T-cell (primary cell): ENCODE measurements around the gene LSM7. TPM values are rescaled to one million over a fixed set of nuclear protein-coding genes. Genes with fewer than 3 reads are reported as not detected.

ENCODE experiments used
- ATAC-seq, 4 experiments: fragments of 200-7000 bp in 3 of 4; fragments of 150-1000 bp in 1 of 4; cut with Tn5 transposase; replicated peaks in 1 of 4; 1 replicate in 3 of 4; 2 replicates in 1 of 4; pipeline ENCODE4 v1.10.0; 2021; ENCODE audit warnings: moderate library complexity in 3 of 4, mild to moderate bottlenecking in 2 of 4, moderate number of reproducible peaks in 1 of 4
- CTCF ChIA-PET, 2 donors: fragments of 300-600 bp; sonication (Branson Sonifier 250); formaldehyde crosslinking; loops; one replicate each; lab custom pipeline; 2022; ENCODE audit warnings: antibody characterized with exemption in 2 of 2; lab: Charles Lee
- POLR2A ChIA-PET, 2 donors: fragments of 300-600 bp; sonication (Branson Sonifier 250); formaldehyde crosslinking; loops; one replicate each; lab custom pipeline; 2022; ENCODE audit warnings: antibody characterized with exemption in 2 of 2; lab: Charles Lee
- DNase-seq, 35 experiments: peaks; one replicate each; pipeline versions ENCODE4 v3.0.0 to v3.0.0-alpha.2; 2013 to 2023
- H3K27ac ChIP-seq: one replicate; pipeline ENCODE4 v1.5.1; 2013; ENCODE audit warnings: low read length
- H3K27me3 ChIP-seq, 2 experiments: replicated peaks in 1 of 2; 1 replicate in 1 of 2; 2 replicates in 1 of 2; pipeline versions ENCODE4 v1.6.1 to v1.7.0; 2013; ENCODE audit warnings: low read length in 1 of 2, mixed read lengths in 1 of 2; ENCODE audit not compliant: control insufficient read depth in 2 of 2, insufficient read depth in 2 of 2; ENCODE audit errors: extremely low read depth in 1 of 2
- H3K36me3 ChIP-seq, 2 donors: 1 replicate in 1 of 2; 2 replicates in 1 of 2; pipeline versions ENCODE4 v1.6.1 to v1.7.0; 2013; ENCODE audit warnings: low read length in 1 of 2; ENCODE audit not compliant: control insufficient read depth in 2 of 2, insufficient read depth in 1 of 2; ENCODE audit errors: extremely low read depth in 1 of 2
- H3K4me1 ChIP-seq, 2 experiments: 1 replicate in 1 of 2; 2 replicates in 1 of 2; pipeline versions ENCODE4 v1.6.1 to v1.7.0; 2013; ENCODE audit warnings: low read length in 2 of 2, mixed read lengths in 1 of 2; ENCODE audit not compliant: insufficient read depth in 2 of 2, control insufficient read depth in 1 of 2; ENCODE audit errors: extremely low read depth in 1 of 2
- H3K4me3 ChIP-seq, 2 donors: 1 replicate in 1 of 2; 2 replicates in 1 of 2; pipeline versions ENCODE4 v1.5.1 to v1.7.0; 2013; ENCODE audit warnings: mild to moderate bottlenecking in 2 of 2, low read length in 1 of 2, moderate library complexity in 1 of 2; ENCODE audit not compliant: control insufficient read depth in 1 of 2; ENCODE audit errors: extremely low read depth in 1 of 2
- H3K9me3 ChIP-seq: 2 replicates; pipeline ENCODE4 v1.7.0; 2013
- H3K27ac Mint-ChIP-seq, 2 donors: one replicate each; pipeline ENCODE4 v1.8.0; 2020 to 2021; ENCODE audit warnings: mild to moderate bottlenecking in 2 of 2, mixed read lengths in 2 of 2
- H3K27me3 Mint-ChIP-seq, 2 donors: one replicate each; pipeline ENCODE4 v1.8.0; 2021 to 2022; ENCODE audit warnings: mixed read lengths in 2 of 2
- H3K36me3 Mint-ChIP-seq: one replicate; pipeline ENCODE4 v1.8.0; 2021; ENCODE audit warnings: mixed read lengths
- H3K4me1 Mint-ChIP-seq, 3 donors: one replicate each; pipeline ENCODE4 v1.8.0; 2020 to 2022; ENCODE audit warnings: mixed read lengths in 3 of 3, mild to moderate bottlenecking in 1 of 3
- H3K4me3 Mint-ChIP-seq, 3 donors: one replicate each; pipeline ENCODE4 v1.8.0; 2020 to 2022; ENCODE audit warnings: mild to moderate bottlenecking in 3 of 3, mixed read lengths in 3 of 3, moderate library complexity in 3 of 3
- H3K9me3 Mint-ChIP-seq, 3 donors: one replicate each; pipeline ENCODE4 v1.8.0; 2020 to 2022; ENCODE audit warnings: mixed read lengths in 3 of 3
- WGBS: methylation state at CpG from one replicate; pipeline ENCODE4 v1.1.5; 2013; ENCODE audit warnings: missing lambda C conversion rate; ENCODE audit not compliant: insufficient coverage; 5-methylcytosine and 5-hydroxymethylcytosine counted together
- total RNA-seq, 35 experiments: library from RNA in 6 of 35; stranded (reverse) in 6 of 35; fragments of 120-200 nt in 1 of 35; gene quantifications; one replicate each; pipeline versions ENCODE4 v1.2.1 to v1.2.4 and lab custom pipeline; 2013 to 2026

Gene LSM7
- total RNA-seq, 5 donors from 2014 or later (not counting 1 experiment from before 2014, with no cell fraction given) = 86.7 to 127 (median 107) TPM

DNA sequence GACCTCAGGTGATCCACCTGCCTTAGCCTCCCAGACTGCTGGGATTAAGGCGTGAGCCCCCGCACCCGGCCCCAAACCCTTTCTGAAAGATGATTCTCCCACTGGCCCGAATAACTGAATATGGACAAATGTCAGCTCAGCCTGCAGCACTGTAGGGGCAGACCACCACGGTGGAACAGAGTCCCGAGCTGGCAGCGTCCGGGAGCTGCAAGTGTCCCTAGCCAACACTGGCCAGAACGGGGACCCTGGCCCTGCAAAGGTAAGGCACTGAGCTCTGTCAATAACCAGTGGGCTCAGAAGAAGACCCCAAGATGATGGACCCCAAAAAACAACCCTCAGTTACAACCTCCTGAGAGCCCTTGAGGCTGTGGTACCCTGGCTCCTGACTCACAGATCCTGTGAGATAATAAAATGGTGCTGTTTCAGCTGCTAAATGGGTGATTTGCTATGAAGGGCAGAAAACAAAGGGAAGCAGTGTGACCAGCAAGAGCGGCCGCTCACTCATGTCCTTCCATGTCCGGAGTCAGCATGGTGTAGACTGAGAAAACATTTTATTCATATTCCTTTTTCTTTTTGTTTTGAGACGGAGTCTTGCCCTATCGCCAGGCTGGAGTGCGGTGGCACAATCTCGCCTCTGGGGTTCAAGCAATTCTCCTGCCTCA lies 1.6 kb downstream of the LSM7 start:
- Histone ChIP-seq H3K4me1 (peaks cover 10 to 61% of the 10 kb centered on the region in 2 experiments), H3K36me3 (peaks cover 17 to 30% of the 10 kb centered on the region in 2 donors), H3K9me3 (no peaks in the 10 kb centered on the region), H3K27ac (peak overlapping the region; percentile 48), H3K4me3 (no peak overlapping the region), H3K27me3 (no peaks in the 10 kb centered on the region)
- ChIA-PET POLR2A (interaction anchor here in 1 of 2 donors (1.0 kb wide), 1 partner anchor 149 kb away, joined by 3 read pairs; the partner anchor contains the start of gene GADD45B), CTCF (interaction anchor here in 1 of 2 donors (0.5 kb wide), 1 partner anchor 307 kb away, joined by 7 read pairs; no protein-coding TSS in a partner anchor)
- 90% methylated on average over 14 of the region's 16 CpGs for WGBS
- Mint-ChIP-seq H3K27me3 (no peaks in the 10 kb centered on the region), H3K4me3 (peak overlapping the region; percentile 93 to 100 (median 97)), H3K36me3 (peaks cover 7% of the 10 kb centered on the region), H3K4me1 (peaks cover 49 to 63% (median 58%) of the 10 kb centered on the region in 3 donors), H3K27ac (peak overlapping the region in 1 of 2 donors; percentile 43), H3K9me3 (no peaks in the 10 kb centered on the region)
- no peak for ATAC-seq
- no peak for DNase-seq

DNA sequence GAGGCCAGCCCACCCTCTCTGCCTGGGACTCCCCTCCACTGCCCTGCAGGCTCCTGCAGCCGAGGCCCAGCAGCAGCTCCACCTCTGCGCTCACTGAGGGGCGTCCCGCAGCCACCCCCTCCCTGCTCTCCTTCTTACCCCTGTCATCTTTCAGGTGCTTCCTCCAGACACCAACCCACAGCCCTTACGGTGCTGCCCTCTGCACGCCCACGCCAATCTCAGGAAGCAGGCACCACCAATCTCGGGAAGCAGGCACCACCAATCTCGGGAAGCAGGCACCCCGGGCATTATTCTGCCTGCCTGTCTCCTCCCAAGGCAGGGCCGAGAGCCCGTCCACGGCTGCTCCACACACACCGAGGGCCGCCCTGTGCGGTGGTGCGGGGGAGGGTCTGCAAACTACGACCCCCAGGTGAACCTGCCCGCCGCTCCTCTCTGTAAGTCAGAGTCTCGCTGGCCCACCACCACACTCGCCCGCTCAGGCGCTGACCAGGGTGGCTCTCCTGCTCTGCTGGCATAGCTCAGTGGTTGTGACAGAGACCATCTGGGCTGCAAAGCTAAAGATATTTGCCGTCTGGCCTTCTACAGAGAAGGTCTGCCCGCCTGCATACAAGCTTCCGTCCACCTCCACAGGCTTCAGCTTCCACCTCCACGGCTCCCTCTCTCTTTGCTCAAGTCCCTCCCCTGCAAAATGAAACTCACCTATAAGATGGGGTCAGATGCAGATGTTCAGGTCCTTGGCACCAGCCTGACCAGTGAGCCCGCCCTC lies 2.9 kb downstream of the LSM7 start:
- Histone ChIP-seq H3K4me1 (peaks cover 10 to 47% of the 10 kb centered on the region in 2 experiments), H3K36me3 (peaks cover 26 to 35% of the 10 kb centered on the region in 2 donors), H3K4me3 (no peak overlapping the region), H3K9me3 (no peaks in the 10 kb centered on the region), H3K27ac (no peak overlapping the region), H3K27me3 (no peaks in the 10 kb centered on the region)
- CTCF ChIA-PET = no interaction called here
- 58% methylated on average over 22 of the region's 29 CpGs for WGBS
- H3K9me3 Mint-ChIP-seq = no peaks in the 10 kb centered on the region
- DNase-seq (no peak), ATAC-seq (no peak)
- H3K4me1 Mint-ChIP-seq = peaks cover 46 to 49% (median 47%) of the 10 kb centered on the region in 3 donors
- peak overlapping the region in 1 of 2 donors; percentile 27 for H3K27ac Mint-ChIP-seq
- peak overlapping the region in 2 of 3 donors; percentile 63 to 97 for H3K4me3 Mint-ChIP-seq
- POLR2A ChIA-PET = no interaction called here
- H3K36me3 Mint-ChIP-seq = peaks cover 7% of the 10 kb centered on the region
- no peaks in the 10 kb centered on the region for H3K27me3 Mint-ChIP-seq

DNA sequence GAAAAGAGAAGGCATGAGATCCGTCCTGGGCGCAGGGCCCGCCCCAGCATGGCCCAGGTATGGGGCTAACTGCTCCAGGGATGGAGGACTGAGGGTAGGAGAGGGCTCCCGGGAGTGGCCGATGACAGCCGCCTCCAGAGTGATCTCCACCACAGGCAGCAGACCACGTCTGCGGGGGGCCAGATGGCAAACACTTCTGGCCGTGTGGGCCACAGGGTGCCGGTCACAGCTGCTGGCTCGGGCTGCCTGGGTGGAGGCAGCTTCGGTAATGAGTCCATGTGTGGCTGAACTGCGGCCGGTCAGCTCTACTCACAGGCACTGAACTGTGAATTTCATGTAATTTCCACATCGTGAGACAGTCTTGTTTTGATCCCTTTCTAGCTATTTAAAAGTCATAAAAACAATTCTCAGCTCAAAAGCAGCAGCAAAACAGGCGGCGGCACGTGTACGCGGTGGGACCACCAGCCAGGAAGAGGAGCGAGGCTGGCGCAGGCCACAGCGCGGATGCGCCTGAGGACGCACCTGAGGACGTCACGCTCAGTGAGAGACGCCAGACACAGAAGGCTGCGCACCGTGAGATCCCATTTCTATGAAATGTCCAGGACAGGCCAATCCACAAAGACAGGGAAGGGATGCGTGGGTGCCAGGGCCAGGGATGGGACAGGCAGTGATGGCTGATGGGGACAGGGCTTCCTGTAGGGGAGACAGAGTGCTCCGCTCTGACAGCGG lies 4.0 kb downstream of the LSM7 start:
- Histone ChIP-seq H3K9me3 (no peaks in the 10 kb centered on the region), H3K4me3 (no peak overlapping the region), H3K36me3 (peaks cover 26 to 35% of the 10 kb centered on the region in 2 donors), H3K27ac (no peak overlapping the region), H3K27me3 (no peaks in the 10 kb centered on the region), H3K4me1 (peaks cover 10 to 38% of the 10 kb centered on the region in 2 experiments)
- no peak for ATAC-seq
- H3K4me3 Mint-ChIP-seq = peak overlapping the region in 1 of 3 donors; percentile 39
- H3K36me3 Mint-ChIP-seq = peaks cover 7% of the 10 kb centered on the region
- 88% methylated on average over 29 of the region's 34 CpGs for WGBS
- peak overlapping the region in 1 of 2 donors; percentile 55 for H3K27ac Mint-ChIP-seq
- H3K27me3 Mint-ChIP-seq = no peaks in the 10 kb centered on the region
- no peaks in the 10 kb centered on the region for H3K9me3 Mint-ChIP-seq
- CTCF ChIA-PET = no interaction called here
- POLR2A ChIA-PET = no interaction called here
- H3K4me1 Mint-ChIP-seq = peaks cover 36 to 40% (median 37%) of the 10 kb centered on the region in 3 donors
- DNase-seq = no peak

DNA sequence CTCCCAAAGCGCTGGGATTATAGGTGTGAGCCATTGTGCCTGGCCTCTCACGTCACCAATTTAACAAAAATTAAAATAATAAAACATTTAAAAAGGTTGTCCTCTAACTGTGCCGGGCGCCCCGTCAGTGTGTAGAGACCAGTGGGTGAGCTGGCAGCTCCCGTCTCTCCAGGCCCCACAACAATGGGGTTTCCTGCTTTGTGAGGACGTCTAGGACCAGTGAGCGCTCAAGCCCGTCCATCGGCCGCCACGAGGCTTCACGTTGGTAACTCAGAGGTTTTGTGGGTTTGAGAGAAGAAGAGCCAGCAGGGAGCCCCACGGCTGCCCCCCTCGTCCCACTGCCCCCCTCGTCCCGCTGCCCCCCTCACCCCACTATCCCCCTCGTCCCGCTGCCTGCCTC lies 4.7 kb downstream of the LSM7 start:
- 93% methylated on average over 7 of the region's 19 CpGs for WGBS
- POLR2A ChIA-PET = no interaction called here

DNA sequence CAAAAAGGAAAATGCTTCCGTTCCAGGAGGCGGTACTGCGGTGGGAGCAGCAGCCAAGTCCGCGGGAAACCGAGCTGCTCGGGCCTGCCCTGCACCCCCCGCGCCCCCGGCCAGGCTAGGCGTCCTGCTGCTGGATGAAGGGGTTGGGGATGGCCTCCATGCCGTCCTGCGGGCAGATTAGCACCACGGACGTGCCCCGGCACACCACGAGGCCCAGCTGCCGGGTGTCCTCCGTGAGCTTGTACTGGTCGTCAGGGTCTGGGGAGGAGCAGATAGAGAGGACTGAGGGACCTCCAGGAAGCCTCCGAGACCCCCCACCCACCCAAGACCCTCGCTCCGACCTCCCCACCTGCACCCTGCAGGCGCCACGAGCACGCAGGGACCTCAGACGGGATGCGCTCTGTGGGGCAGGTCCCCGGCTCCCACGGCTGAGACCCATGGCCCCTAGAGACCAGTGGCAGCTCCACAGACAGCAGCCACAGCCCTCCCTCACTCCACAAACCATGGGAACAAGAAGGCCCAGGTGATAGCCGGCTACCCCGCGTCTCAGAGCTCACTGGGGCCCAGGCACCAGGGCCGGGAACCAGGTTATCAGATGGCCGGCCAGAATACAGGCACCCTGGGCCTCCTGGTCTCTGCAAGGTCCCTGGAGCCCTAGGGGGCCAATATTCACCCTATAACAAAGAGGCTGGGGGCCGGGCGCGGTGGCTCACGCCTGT lies 6.7 kb downstream of the LSM7 start:
- no peaks in the 10 kb centered on the region for H3K27me3 Mint-ChIP-seq
- peaks cover 4% of the 10 kb centered on the region for H3K36me3 Mint-ChIP-seq
- peaks cover 3 to 19% of the 10 kb centered on the region in 2 experiments for H3K4me1 ChIP-seq
- POLR2A ChIA-PET = no interaction called here
- CTCF ChIA-PET = no interaction called here
- peaks cover 14 to 21% (median 19%) of the 10 kb centered on the region in 3 donors for H3K4me1 Mint-ChIP-seq
- H3K27me3 ChIP-seq = no peaks in the 10 kb centered on the region
- H3K9me3 ChIP-seq = no peaks in the 10 kb centered on the region
- ATAC-seq = no peak
- 94% methylated on average over 24 of the region's 39 CpGs for WGBS
- H3K27ac ChIP-seq = no peak overlapping the region
- no peak for DNase-seq
- no peak overlapping the region for H3K4me3 ChIP-seq
- H3K27ac Mint-ChIP-seq = no peak overlapping the region
- H3K9me3 Mint-ChIP-seq = no peaks in the 10 kb centered on the region
- H3K4me3 Mint-ChIP-seq = no peak overlapping the region
- peaks cover 26 to 33% of the 10 kb centered on the region in 2 donors for H3K36me3 ChIP-seq

More for the DNA sequence above, 4.7 kb downstream of the LSM7 start:
- Mint-ChIP-seq H3K36me3 (peaks cover 7% of the 10 kb centered on the region), H3K9me3 (no peaks in the 10 kb centered on the region), H3K4me3 (no peak overlapping the region), H3K27me3 (no peaks in the 10 kb centered on the region), H3K27ac (no peak overlapping the region), H3K4me1 (peaks cover 32 to 36% (median 33%) of the 10 kb centered on the region in 3 donors)
- Histone ChIP-seq H3K27ac (no peak overlapping the region), H3K36me3 (peaks cover 26 to 35% of the 10 kb centered on the region in 2 donors), H3K9me3 (no peaks in the 10 kb centered on the region), H3K4me1 (peaks cover 7 to 31% of the 10 kb centered on the region in 2 experiments), H3K4me3 (no peak overlapping the region), H3K27me3 (no peaks in the 10 kb centered on the region)
- CTCF ChIA-PET = no interaction called here
- ATAC-seq = no peak
- DNase-seq = no peak
